Neuronal stem cell (in vitro differentiated cells): Measurements from ENCODE around the gene FBXW5.

Experiments
- DNase-seq: peaks from one replicate; pipeline ENCODE4 v3.0.0-alpha.2; 2013; ENCODE audit warnings: low spot score
- H2AFZ ChIP-seq: one replicate; pipeline ENCODE4 v1.6.1; 2013; ENCODE audit warnings: mild to moderate bottlenecking, low read length, inconsistent platforms
- H2AK5ac ChIP-seq: 2 replicates; pipeline ENCODE4 v1.6.1; 2013; ENCODE audit warnings: low read depth, mild to moderate bottlenecking, inconsistent platforms, low read length, moderate library complexity, mixed read lengths
- H2BK120ac ChIP-seq: 2 replicates; pipeline ENCODE4 v1.6.1; 2013; ENCODE audit warnings: low read depth, mild to moderate bottlenecking, inconsistent platforms, low read length, moderate library complexity, mixed read lengths
- H2BK12ac ChIP-seq: one replicate; pipeline ENCODE4 v1.6.1; 2013; ENCODE audit warnings: low read length, inconsistent platforms
- H2BK15ac ChIP-seq: 2 replicates; pipeline ENCODE4 v1.6.1; 2013; ENCODE audit warnings: mild to moderate bottlenecking, low read length, inconsistent platforms, mixed read lengths
- H2BK5ac ChIP-seq: one replicate; pipeline ENCODE4 v1.6.1; 2013; ENCODE audit warnings: inconsistent platforms, mild to moderate bottlenecking, low read length, moderate library complexity
- H3K14ac ChIP-seq: one replicate; pipeline ENCODE4 v1.6.1; 2013; ENCODE audit warnings: low read length, inconsistent platforms
- H3K18ac ChIP-seq: 2 replicates; pipeline ENCODE4 v1.6.1; 2013; ENCODE audit warnings: low read length, inconsistent platforms
- H3K23ac ChIP-seq: 2 replicates; pipeline ENCODE4 v1.6.1; 2013; ENCODE audit warnings: low read depth, mild to moderate bottlenecking, mixed read lengths, low read length, inconsistent platforms; ENCODE audit not compliant: poor library complexity
- H3K27ac ChIP-seq: replicated peaks from 3 replicates; pipeline ENCODE4 v1.5.1; 2013; ENCODE audit warnings: low read length, inconsistent platforms
- H3K27me3 ChIP-seq, 3 experiments: 2 replicates each; pipeline ENCODE4 v1.6.1; 2013; ENCODE audit warnings: low read length in 3 of 3, mild to moderate bottlenecking in 2 of 3, inconsistent platforms in 1 of 3, low read depth in 1 of 3, mixed read lengths in 1 of 3, moderate library complexity in 1 of 3; ENCODE audit not compliant: control insufficient read depth in 3 of 3, insufficient read depth in 3 of 3
- H3K36me3 ChIP-seq, 2 donors: replicated peaks in 1 of 2; 2 replicates each; pipeline ENCODE4 v1.6.1; 2013; ENCODE audit warnings: low read length in 2 of 2; ENCODE audit not compliant: control insufficient read depth in 2 of 2, insufficient read depth in 2 of 2
- H3K4ac ChIP-seq: 2 replicates; pipeline ENCODE4 v1.6.1; 2013; ENCODE audit warnings: inconsistent platforms, mild to moderate bottlenecking, low read length, moderate library complexity
- H3K4me1 ChIP-seq, 2 donors: 1 replicate in 1 of 2; 2 replicates in 1 of 2; pipeline ENCODE4 v1.6.1; 2013; ENCODE audit warnings: low read length in 2 of 2, low read depth in 1 of 2; ENCODE audit not compliant: control insufficient read depth in 2 of 2, insufficient read depth in 1 of 2
- H3K4me2 ChIP-seq: one replicate; pipeline ENCODE4 v1.6.1; 2013; ENCODE audit warnings: mild to moderate bottlenecking, low read length, inconsistent platforms; ENCODE audit not compliant: insufficient read depth, poor library complexity, severe bottlenecking
- H3K4me3 ChIP-seq, 2 donors: 2 replicates each; pipeline ENCODE4 v1.5.1; 2013; ENCODE audit warnings: low read length in 2 of 2, mild to moderate bottlenecking in 2 of 2, inconsistent platforms in 1 of 2, moderate library complexity in 1 of 2
- H3K79me1 ChIP-seq: one replicate; pipeline ENCODE4 v1.6.1; 2013; ENCODE audit warnings: low read depth, mild to moderate bottlenecking, inconsistent platforms, low read length, moderate library complexity
- H3K9ac ChIP-seq: one replicate; pipeline ENCODE4 v1.6.1; 2013; ENCODE audit warnings: mild to moderate bottlenecking, low read depth, low read length, inconsistent platforms; ENCODE audit not compliant: poor library complexity
- H3K9me3 ChIP-seq, 2 donors: replicated peaks in 1 of 2; 2 replicates each; pipeline versions ENCODE3 to v1.6.1; 2013; ENCODE audit warnings: low read length in 2 of 2, mild to moderate bottlenecking in 2 of 2, inconsistent platforms in 1 of 2, low read depth in 1 of 2, mixed read lengths in 1 of 2, moderate library complexity in 1 of 2; ENCODE audit not compliant: control insufficient read depth in 2 of 2, insufficient read depth in 1 of 2
- H4K8ac ChIP-seq: one replicate; pipeline ENCODE4 v1.6.1; 2013; ENCODE audit warnings: low read depth, mild to moderate bottlenecking, inconsistent platforms, low read length, moderate library complexity
- H4K91ac ChIP-seq: one replicate; pipeline ENCODE4 v1.6.1; 2013; ENCODE audit warnings: low read length, low read depth, mild to moderate bottlenecking, inconsistent platforms; ENCODE audit not compliant: poor library complexity
- WGBS, 2 donors: extraction: QIAGEN DNeasy Blood & Tissue Kit; methylation state at CpG; one replicate each; pipeline ENCODE4 v1.1.7; 2013; ENCODE audit warnings: missing lambda C conversion rate in 2 of 2, mixed read lengths in 1 of 2; ENCODE audit not compliant: insufficient read length in 2 of 2, insufficient replicate concordance in 1 of 2; ENCODE audit errors: extremely low coverage in 2 of 2; 5-methylcytosine and 5-hydroxymethylcytosine counted together

Gene FBXW5

GRCh38 chr9:136913701-136914438 is 30.7 kb downstream of the FBXW5 start:
- no peaks in the 10 kb centered on the region for H3K9me3 ChIP-seq
- peaks cover 0 to 2% (median 0%) of the 10 kb centered on the region in 3 experiments for H3K27me3 ChIP-seq
- H2AK5ac ChIP-seq: no peak overlapping the region
- no peak overlapping the region for H3K4me3 ChIP-seq
- WGBS, 2 donors: no CpG with 5 or more reads among the region's 17 CpGs
- H2BK12ac ChIP-seq: no peak overlapping the region
- no peak overlapping the region for H3K18ac ChIP-seq
- no peak overlapping the region for H4K91ac ChIP-seq
- H2BK15ac ChIP-seq: no peak overlapping the region
- no peak overlapping the region for H3K27ac ChIP-seq
- peak overlapping the region; percentile 30 for H3K9ac ChIP-seq
- no peak overlapping the region for H3K4me2 ChIP-seq
- H3K4ac ChIP-seq: no peak overlapping the region
- H3K23ac ChIP-seq: no peak overlapping the region
- H4K8ac ChIP-seq: no peak overlapping the region
- H2BK120ac ChIP-seq: peak overlapping the region; percentile 76
- DNase-seq: no peak
- H3K79me1 ChIP-seq: peaks cover 6% of the 10 kb centered on the region
- no peak overlapping the region for H3K14ac ChIP-seq
- no peaks in the 10 kb centered on the region for H3K4me1 ChIP-seq
- H2AFZ ChIP-seq: no peak overlapping the region
- no peak overlapping the region for H2BK5ac ChIP-seq
- peaks cover 38 to 89% of the 10 kb centered on the region in 2 donors for H3K36me3 ChIP-seq

DNA sequence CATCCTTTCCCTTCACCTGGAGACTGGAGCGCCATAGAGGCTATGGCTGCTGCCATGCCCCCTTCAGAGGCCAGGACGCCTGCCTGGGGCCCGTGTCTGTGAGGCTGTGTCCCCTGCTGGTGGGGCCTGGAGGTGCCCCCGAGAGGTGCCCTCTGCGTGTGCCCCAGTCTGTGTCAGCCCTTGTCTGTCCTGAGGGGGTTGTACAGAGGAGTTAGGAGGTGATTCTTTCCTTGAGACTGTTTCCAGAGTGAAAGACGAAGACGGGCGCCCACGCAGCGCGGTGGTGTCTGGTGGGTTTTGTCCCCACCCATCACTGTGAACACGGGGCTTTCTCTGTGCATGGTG is 33.7 kb downstream of the FBXW5 start:
- Histone ChIP-seq H3K9ac (no peak overlapping the region), H2BK12ac (no peak overlapping the region), H3K36me3 (peaks cover 35 to 89% of the 10 kb centered on the region in 2 donors)

DNA sequence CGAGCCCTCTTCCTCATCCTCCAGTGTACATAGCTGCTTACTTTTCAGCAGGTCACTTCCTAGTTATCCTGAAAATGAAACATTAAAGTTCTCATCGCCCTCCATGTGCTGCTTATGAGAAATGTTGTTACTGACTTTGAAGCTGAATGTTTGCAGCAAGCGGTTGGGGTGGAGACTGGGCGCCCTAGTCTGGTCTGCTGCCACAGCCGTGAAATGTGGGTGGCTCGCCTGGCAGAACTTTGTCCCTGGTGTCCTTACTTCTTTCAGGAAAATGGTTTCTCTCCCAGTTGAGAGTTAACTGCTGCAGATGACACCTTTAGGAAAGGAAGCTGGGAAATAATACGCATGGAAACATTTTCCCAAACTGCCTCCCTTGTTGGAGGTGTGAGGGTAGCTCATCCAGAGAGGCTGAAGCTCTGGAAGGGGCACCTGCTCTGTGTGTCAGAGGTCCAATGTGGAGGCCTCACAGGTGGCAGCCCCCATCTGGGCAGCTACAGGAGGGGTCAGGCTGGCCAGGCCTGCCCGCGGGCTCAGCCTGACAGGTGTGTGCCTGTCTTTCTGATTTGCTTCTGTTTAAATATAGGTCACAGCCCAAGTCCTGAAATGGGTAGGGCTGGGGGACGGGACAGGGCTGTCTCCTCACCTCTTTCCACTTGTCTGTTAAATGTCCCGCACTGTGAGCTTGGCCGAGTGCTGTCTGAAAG is 34.2 kb downstream of the FBXW5 start:
- Histone ChIP-seq H2BK15ac (no peak overlapping the region), H3K18ac (no peak overlapping the region), H3K4me3 (no peak overlapping the region), H3K14ac (no peak overlapping the region), H3K36me3 (peaks cover 31 to 87% of the 10 kb centered on the region in 2 donors), H4K91ac (no peak overlapping the region), H2BK120ac (no peak overlapping the region), H3K27ac (no peak overlapping the region), H3K4me1 (no peaks in the 10 kb centered on the region), H3K23ac (no peak overlapping the region), H3K9me3 (no peaks in the 10 kb centered on the region), H3K27me3 (no peaks in the 10 kb centered on the region), H2BK5ac (no peak overlapping the region), H3K9ac (no peak overlapping the region), H2BK12ac (no peak overlapping the region), H3K4ac (no peak overlapping the region), H3K4me2 (no peak overlapping the region), H2AK5ac (no peak overlapping the region), H3K79me1 (peaks cover 12% of the 10 kb centered on the region), H2AFZ (no peak overlapping the region), H4K8ac (no peak overlapping the region)
- no peak for DNase-seq
- WGBS, 2 donors: no CpG with 5 or more reads among the region's 12 CpGs

More for the DNA sequence above, 33.7 kb downstream of the FBXW5 start:
- no peak overlapping the region for H3K23ac ChIP-seq
- H2AFZ ChIP-seq: no peak overlapping the region
- no peaks in the 10 kb centered on the region for H3K9me3 ChIP-seq
- no peak overlapping the region for H4K91ac ChIP-seq
- H2BK120ac ChIP-seq: no peak overlapping the region
- H2BK5ac ChIP-seq: no peak overlapping the region
- H3K18ac ChIP-seq: no peak overlapping the region
- no peak overlapping the region for H3K4me2 ChIP-seq
- no peak overlapping the region for H2BK15ac ChIP-seq
- H3K14ac ChIP-seq: no peak overlapping the region
- no peak overlapping the region for H3K4me3 ChIP-seq
- no peak overlapping the region for H4K8ac ChIP-seq
- H3K27me3 ChIP-seq: no peaks in the 10 kb centered on the region
- no peak for DNase-seq
- no peak overlapping the region for H2AK5ac ChIP-seq
- no peak overlapping the region for H3K27ac ChIP-seq
- WGBS, 2 donors: no CpG with 5 or more reads among the region's 12 CpGs
- H3K4ac ChIP-seq: no peak overlapping the region
- H3K4me1 ChIP-seq: no peaks in the 10 kb centered on the region
- H3K79me1 ChIP-seq: peaks cover 12% of the 10 kb centered on the region
